LNCAP (cell line): ENCODE results near the gene MAGI1.

Experiments
- TF ChIP-seq, protein P1 (sequence below): fragments of 450-650 bp; IDR thresholded peaks from 2 replicates; pipeline ENCODE4 v1.5.1; 2017; ENCODE audit warnings: mild to moderate bottlenecking

MAGI1 gene

DNA sequence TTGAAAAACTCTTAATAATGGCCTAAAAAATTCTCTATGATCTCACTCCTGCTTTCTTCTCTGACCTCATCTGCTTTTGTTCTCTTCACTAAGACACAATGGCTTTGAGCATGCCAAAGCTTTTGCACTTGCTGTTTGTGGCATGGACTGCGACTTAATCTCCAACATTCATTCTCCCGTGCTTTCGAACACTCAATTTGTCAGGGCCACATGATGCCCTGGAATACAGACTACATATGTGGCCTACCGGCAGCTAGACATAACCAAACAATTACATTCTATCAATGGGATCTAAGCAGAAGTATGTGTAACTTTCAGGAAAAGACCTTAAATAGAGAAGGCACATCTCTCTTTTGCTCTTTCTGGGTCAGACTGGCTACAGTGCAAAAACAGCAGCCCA lies 506.5 kb downstream of the MAGI1 start:
- TF ChIP-seq, protein P1, sequence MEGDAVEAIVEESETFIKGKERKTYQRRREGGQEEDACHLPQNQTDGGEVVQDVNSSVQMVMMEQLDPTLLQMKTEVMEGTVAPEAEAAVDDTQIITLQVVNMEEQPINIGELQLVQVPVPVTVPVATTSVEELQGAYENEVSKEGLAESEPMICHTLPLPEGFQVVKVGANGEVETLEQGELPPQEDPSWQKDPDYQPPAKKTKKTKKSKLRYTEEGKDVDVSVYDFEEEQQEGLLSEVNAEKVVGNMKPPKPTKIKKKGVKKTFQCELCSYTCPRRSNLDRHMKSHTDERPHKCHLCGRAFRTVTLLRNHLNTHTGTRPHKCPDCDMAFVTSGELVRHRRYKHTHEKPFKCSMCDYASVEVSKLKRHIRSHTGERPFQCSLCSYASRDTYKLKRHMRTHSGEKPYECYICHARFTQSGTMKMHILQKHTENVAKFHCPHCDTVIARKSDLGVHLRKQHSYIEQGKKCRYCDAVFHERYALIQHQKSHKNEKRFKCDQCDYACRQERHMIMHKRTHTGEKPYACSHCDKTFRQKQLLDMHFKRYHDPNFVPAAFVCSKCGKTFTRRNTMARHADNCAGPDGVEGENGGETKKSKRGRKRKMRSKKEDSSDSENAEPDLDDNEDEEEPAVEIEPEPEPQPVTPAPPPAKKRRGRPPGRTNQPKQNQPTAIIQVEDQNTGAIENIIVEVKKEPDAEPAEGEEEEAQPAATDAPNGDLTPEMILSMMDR, result no peak

DNA sequence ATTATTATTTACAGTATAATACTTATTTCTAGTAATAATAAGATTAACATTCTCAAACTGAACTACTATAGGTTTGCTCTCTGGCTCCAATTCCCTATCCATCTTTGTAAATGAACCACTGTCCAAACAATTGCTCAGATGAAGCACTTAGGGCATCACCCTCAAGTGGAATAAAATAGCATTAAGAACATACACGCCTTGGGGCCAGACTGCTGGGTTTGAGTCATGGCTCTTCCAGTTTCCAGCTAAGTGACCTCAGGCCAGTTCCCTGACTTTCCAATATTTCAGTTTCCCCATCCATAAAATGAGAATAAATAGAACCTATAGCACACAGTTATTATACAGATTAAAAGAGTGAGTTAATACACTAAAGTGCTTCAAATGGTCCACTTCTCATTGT lies 507.2 kb downstream of the MAGI1 start:
- TF ChIP-seq, protein P1, result no peak

DNA sequence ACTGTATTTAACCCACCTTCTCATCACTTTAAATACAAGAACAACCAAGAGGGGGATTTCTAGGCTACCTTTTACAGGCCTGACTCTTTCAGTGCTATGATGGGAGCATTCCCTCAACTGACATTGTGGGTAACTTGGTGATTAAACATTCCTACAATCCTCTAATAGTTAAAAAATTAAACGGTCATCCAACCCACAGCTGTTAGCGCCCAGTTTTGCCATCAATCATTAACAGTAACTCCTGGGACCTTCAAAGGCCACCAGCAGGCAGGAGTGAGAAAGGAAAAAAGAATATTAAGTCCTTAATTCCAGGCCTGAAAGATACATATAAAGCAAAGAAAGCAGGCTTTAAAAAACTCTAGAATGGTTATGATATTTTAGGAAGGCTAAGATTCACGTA lies 512.1 kb downstream of the MAGI1 start:
- TF ChIP-seq, protein P1, result no peak

DNA sequence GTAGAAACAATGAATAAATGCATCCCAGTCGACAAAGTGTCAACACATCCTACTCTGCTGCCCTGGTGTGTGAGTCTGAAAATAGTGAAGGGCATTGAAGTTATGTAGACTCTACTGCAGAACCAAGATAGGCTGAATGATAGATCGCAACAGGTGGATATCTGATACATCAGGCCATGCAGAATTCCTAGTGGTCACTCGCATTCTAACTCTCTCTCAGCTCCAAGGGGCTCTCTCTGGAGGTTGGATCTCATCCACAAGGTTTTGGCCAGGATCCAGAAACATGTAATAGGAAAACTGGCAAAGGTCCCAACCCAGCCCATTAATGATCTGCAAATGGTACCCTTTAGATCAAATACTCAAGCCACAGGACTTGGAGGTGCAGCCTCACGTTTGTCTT lies 514.1 kb downstream of the MAGI1 start:
- TF ChIP-seq, protein P1, result no peak

DNA sequence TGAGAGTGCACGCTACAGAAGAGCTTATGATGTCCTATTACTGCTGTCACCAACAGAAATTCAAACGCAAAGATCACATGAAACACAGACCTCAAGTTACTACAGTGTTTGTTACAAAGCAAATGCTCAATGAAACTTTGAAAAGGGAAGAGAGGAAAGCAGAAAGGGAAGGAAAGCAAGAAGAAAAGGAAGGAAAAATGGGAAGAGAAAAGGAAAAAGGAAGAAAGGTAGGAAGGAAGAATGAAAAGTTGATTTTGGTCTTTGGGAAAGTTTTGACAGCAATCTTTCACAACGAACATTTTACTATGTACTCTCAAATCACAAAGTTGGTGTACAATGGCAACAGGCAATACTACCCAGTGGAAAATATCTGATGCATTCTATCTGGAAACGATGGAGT lies 514.8 kb downstream of the MAGI1 start:
- TF ChIP-seq, protein P1, result no peak

DNA sequence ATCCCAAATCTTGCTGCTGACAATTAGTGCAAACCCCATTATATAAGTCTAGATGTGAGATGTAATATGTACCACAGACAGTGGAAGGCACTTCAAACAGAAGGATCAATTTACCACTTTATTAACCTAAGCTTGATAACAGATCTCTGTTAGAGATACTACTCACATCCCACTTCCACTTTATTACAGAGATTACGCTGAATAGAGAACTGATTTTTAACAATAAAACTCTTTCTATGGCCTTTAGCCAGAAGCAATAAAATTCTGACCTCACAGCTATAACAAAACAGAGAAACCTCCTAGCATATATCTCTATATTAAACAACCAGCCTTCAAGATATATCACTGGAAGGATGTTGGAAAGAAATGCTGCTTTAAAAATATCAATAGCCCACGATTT lies 517.7 kb downstream of the MAGI1 start:
- TF ChIP-seq, protein P1, result no peak

DNA sequence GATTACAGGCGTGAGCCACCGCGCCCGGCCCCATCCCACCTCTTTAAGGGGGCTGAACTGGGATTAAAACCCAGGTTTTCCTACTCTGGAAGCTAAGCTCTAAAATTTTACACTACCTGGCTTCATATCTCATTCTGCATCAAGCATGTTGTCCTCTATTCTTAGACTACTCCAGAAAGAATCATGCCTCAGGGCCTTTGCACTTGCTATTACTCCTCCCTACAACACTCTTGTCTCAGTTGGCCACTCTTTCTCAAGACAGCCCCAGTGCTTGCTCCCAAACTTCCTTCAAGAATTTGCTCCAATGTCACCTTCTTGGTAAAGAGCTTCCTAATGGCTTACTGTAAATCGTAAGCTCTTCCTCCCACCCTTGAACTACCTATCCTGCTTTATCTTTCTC lies 521.7 kb downstream of the MAGI1 start:
- TF ChIP-seq, protein P1, result no peak

DNA sequence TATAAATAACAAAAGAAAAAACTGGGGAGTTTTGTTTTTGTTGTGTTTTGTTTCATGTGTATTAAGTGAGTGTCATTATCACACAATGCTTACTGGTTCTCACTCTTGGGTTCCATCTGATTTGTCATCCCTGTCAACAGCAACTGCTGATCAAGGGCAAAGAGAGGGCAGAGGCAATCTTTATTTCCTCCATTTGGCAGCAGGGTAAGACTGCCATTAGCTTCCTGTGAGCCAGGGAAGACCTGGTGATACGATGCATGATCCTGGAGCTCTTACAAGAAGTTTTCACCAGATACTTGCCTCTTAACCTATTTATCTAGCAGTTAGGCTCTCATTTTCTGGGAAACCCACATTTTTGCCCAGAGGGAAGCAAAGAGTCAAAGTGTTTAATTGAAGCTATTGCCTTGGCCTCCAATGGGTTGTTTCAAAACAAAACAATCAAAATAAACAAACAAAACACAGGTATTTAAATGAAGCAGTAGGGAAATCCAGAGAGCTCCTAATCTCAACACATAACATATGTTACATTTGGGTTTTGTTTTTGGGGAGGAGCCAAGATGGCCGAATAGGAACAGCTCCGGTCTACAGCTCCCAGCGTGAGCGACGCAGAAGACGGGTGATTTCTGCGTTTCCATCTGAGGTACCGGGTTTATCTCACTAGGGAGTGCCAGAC lies 529.8 kb downstream of the MAGI1 start:
- TF ChIP-seq, protein P1, result no peak
